NCI-H345 treated with DMSO at 0.1 percent for 48 hours (cell line): ENCODE measurements around the gene APIP.

ENCODE experiments used
- DNase-seq: peaks from one replicate; lab custom pipeline; 2025; ENCODE audit not compliant: unreplicated experiment; lab: John Stamatoyannopoulos, UW

The APIP gene

GRCh38 chr11:34844463-34845112 is 71.6 kb downstream of the APIP start:
- no peak for DNase-seq

DNA sequence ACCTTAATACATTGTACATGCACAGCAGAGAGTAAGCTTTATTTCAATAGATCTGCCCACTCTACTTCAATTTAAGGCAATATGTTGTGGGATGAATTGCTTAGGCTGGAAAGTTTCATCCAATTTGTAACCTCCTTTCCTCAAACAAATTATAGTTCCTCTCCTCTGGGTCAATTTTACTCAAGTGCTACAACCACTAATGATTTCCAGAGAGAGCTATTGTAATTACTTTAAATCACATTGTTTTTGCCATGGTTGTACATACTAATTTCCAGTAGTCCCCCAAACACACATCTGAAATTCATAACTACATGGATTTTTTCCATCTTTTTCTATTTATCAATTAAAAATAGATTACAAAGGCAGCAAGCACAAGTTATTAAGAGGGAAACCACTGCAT is 72.9 kb downstream of the APIP start:
- no peak for DNase-seq

DNA sequence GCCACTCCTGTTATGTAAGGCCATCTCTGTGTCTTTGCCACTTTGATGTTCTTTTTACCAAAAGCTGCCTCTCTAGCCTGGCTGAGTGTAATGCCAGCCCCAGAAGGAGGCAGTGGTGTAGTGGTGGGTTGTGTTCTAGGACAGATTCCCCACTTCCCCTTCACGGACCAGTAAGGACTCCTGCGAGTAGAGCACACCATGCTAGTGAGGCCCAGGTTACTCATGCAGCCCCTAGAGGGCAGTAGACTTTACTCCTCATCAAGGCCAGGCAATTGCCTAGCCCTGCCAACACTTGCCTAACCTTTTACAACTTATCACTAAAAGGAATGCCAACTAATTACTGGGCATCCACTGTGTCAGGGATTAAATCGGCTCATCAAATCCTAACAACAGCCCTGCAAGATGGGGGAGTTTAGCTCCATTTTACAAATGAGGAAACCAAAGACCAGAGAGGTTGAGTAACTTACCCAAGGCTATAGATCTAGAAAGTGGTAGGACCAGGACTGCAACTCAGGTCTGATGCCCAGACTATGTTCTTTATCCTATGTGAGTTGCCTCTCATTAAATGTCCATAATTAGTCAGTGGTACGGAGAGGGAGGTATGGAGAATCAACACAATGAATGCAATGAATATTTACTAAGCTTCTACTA is 75.3 kb downstream of the APIP start:
- no peak for DNase-seq

GRCh38 chr11:34839969-34840368 is 76.2 kb downstream of the APIP start:
- DNase-seq, result no peak

DNA sequence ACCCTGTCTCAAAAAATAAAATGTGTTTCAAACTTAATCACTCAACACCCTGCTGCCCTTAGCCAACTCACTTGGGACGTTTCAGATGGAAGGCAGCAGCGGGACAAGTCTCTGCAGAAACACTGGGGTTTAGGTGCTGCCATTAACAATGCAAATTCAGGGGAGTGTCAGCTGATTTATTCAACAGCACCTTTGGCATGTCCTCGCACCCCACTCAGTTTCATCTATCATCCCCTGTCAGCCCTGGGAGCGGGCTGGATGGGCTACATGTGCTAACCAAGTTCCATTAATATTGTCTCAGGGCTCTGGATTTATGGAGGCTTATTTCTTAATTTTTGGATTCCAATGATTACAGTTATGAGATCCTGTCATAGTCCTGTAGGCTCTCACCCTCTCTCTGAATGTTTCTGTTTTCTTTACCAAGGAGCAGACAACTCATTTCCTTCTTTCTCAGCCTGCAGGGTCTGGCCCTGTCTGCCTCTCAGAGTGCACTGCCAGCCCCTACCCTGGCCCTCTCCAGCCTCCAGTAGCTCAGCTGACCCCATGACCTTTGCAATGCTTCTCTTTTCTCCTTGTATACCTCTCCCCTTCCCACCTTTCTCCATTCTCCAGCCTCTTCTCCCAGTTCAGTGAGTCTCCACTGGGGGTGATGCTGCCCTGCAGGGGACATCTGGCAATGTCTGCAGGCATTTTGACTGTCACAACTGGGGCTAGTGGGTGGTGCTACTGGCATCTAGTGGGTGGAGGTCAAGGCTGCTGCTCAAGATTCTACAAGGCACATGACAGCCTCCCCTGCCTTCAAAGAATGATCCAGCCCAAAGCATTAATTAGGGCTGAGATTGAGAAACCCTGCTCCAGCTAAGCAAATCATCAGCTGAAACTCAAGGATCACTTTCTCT is 79.0 kb downstream of the APIP start:
- no peak for DNase-seq

GRCh38 chr11:34833602-34834001 is 82.6 kb downstream of the APIP start:
- no peak for DNase-seq
